Stimulated activated CD8-positive, alpha-beta memory T cell treated with anti-CD3 and anti-CD28 coated beads, Interleukin-4, amount 100 ng/mL, for 1 hour (primary cell): ENCODE data around the gene MFSD2A.
"Not testable (repeated sequence)": the region's sequence is repeated elsewhere in the genome, so short reads cannot be mapped to it uniquely, and the experiment has no call there.

Experiments
- DNase-seq, 2 donors: peaks; one replicate each; pipeline ENCODE4 v3.0.0-alpha.2; 2020; ENCODE audit warnings: low read depth in 2 of 2, low spot score in 1 of 2

Gene MFSD2A

DNA sequence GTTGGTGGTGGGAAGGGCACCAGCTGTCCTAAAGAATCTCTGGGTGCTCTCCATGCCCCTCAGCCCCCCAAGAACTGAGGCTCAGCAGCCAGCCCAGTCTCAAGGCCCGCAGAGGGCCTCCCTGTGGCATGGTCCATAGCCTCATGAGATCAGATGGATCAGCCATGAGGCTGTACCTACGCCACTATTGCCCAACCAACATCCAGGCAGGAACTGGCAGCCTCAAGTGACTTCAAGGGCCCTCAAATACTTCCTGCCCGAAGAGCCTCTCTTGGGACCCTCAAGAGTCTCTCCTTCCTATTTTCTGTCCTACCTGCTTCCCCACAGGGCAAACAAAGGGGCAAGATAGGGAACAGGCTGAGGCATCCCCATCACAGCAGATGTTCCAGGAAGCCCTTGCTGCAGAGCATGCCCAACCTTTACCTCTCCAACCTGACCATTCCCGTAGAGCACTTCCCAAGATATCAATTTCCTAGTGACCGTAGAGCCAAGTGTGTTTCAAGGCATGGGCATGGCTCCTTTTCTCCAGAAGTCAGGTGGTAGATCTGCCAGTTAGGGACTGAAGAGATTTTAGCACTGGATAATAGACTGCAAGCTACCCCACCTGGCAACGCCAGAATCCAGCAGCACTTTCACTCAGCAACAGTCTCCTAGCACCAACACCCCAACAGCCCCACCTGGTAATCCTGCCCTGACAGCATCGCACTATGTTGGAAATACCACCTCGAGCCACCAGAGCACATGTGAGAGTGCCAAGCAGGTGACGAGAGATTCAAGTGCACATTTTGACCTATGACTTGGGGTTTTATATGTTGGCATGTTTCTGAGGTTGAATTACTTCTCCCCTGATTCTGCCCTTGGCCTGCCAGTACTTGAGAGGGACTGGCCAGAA, 13.7 kb upstream of the MFSD2A start:
- no peak for DNase-seq

DNA sequence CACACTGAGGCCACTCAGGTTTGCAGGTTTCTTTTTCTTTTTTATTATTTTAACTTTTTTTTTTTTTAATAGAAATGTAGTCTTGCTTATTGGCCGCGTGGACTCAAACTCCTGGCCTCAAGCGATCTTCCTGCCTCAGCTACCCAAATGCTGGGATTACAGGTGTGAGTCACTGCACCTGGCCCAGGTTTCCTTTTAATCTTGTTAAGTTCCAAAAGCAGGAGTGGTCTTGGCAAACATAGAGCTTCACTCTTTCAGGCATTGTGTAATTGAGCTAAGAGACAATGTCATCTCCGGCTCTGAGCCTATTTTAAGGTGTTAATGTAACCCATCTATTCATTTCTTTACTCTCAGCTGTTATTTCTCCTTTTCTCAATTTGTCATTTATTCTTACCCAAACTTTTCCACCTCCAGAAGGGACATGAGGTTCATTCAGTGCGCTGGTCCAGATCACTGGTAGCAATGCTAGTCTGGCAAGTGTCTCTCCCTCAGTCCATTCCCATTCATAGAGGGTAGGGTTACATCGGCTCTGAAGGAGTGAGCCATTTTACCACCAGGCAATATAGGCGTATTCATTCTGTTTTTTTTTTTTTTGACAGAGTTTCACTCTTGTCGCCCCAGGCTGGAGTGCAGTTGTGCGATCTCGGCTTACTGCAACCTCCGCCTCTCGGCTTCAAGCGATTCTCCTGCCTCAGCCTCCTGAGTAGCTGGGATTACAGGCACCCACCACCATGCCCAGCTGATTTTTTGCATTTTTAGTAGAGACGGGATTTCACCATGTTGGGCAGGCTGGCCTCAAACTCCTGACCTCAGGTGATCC, 11.3 kb upstream of the MFSD2A start:
- no peak for DNase-seq

DNA sequence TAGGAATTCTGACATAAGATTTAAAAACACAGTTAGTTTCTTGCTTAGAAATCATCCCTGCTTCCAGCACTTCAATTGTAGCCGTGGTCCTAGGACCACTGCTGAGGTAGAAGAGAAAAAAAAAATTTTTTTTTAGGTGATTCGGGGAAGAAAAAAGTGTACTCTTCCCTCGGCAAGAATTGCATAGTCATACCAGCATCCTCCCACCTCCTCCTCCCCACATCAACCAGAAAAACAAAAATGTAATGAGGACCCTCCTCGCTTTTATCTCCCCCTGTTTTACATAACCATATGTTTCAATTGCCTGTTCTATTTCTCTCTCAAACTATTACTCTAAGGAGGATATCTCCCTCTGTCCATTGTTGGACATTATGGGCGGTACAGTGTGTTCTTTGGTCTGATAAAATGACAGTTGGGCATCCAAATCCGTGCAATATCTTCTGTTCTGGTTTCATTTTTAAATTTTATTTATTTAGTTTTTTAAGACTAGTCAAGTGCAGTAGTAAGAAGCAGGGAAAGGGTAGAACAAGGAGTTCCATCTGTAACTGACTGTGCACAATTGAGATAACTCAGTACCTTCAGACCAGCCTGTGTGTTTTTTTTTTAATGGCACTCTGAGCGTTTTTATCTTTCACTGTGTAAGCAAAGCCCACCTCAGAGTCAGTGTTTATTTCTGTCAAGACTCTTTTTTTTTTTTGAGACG, 10.4 kb upstream of the MFSD2A start:
- DNase-seq, result no peak

DNA sequence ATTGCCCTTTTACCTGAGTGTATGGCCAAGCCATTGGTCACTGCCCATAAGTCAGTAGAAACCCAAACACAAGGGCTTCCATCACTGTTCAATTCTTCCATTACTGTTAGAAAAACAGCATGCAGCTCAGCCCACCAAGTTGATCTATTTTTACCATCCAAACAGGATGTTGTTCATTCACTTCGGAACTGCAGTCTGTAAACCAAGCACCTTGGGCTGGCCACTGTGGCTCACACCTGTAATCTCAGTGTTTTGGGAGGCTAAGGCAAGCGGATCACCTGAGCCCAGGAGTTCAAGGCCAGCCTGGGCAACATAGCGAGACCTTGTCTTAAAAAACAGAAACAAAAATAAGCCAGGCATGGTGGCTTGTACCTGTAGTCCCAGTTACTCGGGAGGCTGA, 8.7 kb upstream of the MFSD2A start:
- DNase-seq, result no peak

DNA sequence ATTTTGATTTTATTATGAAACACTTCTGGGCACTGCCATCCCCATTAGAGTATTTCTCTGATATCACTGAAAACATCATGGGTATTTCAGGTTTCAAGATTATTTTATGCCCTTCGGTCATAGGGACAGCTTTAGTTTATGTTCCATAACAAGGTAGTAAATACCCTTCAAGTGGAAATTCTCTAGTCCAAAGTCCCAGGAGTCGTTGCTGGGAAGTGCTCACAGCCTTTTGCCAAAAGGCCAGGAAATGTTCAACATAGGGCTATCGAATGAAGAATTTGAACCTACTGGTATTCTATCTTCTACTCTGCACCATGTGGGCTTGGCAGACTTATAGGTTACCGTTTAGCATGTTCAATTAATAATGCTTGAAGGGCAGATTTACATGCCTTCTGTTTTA, 7.7 kb upstream of the MFSD2A start:
- no peak for DNase-seq

DNA sequence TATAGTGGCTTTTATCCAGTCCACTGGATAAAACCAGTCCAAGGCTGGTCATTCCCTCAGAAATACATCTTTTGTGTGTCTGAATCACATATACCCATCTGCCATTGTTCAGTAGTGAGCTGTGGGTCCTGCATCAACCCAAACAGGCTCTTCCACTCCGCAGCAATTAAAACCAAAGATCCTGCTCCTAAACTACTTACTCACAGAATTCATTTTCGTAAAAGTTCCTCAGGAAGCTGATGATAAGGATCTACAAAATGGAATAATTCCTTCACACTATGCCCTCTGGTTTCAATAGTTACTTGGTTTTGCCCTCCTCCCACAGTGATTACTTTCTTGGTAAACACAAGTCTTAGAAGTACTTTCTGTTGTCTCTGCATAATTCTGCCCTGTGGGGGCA, 5.1 kb upstream of the MFSD2A start:
- no peak for DNase-seq

DNA sequence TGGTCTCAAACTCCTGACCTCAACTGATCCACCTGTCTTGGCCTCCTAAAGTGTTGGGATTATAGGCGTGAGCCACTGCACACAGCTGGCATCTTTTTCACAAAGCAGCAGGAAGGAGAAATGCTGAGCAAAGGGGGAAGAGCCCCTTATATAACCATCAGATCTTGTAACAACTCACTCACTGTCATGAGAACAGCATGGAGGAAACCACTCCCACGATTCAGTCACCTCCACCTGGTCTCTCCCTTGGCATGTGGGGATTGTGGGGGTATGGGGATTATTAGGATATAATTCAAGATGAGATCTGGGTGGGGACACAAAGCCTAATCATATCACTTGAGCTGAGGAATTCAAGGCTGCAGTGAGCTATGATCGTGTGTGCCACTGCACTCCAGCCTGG, 3.0 kb upstream of the MFSD2A start:
- DNase-seq, result no peak

DNA sequence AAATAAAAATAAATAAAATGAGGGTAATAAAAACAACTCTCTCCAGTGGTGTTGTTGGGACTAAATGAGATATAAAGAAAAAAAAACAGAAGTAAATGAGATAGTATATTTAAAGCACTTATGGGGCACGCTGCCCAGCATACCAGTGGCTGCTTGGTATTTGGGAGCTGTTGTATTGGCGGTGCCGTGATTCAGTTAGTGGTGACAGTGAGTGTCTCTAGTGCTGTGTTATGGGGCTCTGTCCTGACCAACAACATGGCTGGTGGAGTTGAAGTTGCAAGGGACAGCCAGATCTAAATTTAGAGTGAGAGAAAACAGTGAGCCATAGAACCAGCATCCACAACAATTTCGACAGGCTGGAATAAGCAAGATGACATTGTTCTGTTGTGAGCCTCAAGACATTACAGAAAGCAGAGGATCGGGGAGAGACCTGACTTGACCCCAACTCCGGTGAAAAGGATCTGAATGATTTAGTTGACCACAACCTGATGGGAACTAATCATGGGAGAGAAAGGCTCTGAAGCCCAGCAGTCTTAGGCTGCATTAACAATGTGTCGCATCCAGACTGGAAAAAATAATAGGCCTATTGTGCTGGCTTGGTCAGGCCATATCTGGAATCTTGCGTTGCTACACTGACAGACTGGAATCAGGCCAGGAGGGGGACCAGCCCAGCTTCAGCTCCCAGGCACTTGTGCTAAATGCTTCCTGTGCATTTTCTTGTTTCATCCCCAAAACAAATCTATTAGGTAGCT, 2.4 kb upstream of the MFSD2A start:
- no peak for DNase-seq

DNA sequence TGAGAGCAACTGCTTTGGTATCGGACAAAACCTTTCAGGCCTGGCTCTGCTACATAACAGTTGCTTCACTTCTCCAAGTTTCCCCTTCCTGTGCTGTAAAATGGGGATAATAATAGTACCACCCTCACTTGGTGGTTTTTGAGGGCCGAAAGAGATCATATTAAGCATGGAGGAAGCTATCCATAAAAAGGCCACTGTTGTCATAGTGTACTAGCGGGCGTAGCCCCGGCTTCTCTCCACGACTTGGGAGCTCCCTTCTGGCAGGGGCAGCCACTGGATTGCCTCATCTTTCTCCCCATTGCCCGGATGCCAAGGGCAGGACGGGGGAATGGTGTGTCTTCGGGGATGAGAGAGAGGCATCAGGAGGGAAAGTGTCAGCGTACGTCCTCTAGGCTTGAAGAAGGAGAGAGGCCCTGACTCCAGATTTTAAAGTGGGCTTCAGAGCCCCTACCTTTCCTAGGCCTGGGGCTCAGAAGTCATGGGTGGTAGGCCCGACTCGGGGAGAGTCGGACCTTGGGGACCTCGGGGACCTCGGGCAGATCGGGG, 548 bp upstream of the MFSD2A start:
- no peak for DNase-seq

DNA sequence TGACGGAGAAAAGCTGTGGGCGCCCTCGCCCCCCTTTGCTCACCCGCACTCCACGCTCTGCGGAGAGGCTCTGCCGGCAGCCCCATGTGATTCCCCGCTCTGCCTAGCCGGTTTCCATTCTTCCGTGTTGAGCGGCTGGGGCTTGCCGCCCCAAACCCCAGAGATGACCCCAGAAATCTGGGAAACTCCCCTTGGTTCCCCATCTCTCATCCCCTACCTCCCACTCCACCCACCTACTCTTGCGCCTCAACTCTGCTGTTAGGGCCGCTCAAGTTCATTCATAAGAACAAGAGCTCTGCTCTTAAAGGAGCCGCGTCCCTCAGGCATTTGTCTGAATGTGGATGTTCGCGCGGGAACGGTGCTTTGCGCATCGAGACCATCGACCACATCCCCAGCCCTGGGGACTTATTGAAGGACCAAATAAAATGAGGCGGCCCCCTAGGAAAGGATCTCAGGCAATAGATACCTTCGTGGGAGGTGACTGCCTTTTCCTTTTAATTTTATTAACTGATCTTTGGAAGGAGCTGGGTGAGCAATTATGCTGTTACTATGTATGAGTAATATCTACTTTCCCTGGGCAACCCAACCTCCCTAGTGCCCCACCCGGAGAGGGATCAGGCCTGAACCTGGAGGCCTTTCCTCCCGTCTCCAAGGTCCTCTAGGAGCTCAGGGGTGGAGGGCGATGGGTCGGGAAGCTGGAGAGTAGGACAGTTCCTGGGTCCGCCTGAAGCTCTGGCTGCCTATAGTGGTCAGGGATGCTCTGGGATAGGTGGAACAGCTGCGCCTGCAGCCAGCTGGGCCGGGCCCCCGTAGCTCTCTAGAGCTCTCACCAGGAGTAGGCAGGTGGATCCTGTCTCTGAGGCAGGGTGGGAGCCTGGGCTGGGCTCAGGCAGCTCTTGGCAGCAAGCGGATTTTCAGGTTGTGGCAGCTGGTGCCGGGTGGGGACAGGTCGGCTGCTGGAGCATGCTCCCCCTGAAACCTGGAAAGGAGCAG, 898 bp downstream of the MFSD2A start:
- peak in 1 of 2 donors; percentile 1 for DNase-seq

DNA sequence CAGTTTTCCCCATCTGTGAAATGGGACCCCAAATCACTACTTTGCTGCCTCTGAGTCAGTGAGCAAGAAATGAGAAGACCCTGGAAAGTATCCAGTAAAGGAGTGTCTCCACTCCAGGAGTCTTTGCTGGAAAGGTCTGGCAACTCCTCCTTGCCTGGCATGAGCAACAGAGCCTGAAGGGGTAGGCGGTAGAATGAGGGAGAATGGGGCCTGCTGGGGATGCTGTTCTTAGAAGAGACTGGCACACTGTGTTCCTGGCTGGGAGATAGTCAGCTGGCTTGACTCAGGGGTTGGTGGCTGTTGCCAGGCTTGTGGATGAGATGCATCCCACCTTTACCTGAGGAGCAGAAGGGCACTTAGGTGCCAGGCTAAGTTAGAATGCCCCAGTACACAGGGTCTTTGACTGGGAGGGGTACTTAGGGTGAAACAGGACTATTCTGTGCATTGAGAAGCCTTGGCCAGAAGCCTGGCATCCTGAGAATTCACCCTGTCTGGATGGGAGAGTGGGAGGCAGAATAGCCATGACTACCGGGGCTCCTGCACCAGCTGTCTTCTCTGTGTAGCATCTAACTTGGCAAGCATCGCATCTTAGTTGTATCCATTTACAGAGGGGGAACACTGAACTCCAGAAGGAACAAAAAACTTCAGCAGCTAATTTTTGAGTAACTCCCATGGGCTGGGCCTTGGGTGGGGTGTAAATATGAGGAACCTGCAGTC, 2.5 kb downstream of the MFSD2A start:
- no peak for DNase-seq

DNA sequence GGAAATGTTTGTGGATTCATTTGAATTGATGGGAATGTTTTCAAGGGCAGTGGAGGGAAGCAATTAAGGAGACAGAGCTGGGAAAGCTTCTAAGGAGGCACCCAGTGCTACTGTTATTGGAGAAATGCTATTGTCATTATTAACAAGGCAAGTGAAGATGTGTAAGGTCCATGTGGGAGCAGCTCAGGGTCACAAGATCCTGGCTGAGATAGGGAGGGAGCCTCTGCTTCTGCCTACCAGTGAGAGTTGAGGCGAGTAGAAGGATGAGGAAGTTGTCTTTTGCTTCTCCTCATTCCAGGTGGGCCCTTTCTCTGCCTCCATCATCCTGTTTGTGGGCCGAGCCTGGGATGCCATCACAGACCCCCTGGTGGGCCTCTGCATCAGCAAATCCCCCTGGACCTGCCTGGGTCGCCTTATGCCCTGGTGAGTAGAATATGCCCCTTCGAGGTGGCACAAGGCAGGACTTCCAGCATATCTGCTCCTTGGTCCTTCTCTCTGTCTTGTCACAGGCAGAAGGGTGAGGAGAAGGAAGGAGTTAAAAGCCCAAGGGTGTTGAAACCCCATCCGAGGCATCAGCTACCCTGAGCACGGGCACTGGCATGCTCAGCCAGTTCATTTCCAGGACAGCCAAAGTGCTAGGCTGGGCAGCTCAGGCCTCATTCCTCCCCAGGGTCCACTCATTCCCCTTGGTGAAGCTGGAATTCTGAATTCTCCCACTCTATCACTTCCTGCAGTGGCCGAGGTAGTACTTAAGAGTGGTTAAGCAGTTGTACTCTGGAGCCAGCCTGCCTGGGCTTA, 3.7 kb downstream of the MFSD2A start:
- no peak for DNase-seq

DNA sequence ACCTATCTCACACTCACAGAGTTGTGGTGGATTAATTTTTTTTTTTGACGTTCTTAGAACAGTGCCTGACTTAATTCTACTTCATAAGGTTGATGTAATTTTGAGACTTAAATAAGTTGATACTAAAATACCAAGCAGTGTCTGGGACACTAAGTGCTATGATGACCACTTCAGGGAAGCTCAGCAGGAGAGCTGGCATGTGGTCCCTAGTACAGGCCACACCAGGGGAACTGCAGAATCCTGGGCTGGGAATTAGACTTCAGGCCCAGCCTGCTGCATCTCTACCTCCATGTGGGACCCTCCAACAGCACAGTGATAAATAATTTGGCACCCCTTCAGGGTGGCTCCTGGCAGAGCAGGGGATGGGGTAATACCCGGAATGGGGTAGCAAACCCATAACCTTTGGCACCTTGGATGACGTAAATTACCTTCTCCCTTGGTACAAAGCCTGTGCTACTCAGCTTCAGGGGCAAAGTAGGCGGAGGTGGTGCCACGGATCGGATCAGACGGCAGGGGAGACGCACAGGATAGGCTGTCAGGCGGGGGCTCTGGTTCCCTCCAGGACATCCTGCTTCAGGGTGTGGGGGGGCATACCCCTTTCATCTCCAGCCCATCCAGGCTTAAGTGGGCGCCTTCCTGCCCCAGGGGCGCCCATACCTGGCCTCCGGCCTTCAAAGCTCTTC, 4.8 kb downstream of the MFSD2A start:
- DNase-seq, result no peak

DNA sequence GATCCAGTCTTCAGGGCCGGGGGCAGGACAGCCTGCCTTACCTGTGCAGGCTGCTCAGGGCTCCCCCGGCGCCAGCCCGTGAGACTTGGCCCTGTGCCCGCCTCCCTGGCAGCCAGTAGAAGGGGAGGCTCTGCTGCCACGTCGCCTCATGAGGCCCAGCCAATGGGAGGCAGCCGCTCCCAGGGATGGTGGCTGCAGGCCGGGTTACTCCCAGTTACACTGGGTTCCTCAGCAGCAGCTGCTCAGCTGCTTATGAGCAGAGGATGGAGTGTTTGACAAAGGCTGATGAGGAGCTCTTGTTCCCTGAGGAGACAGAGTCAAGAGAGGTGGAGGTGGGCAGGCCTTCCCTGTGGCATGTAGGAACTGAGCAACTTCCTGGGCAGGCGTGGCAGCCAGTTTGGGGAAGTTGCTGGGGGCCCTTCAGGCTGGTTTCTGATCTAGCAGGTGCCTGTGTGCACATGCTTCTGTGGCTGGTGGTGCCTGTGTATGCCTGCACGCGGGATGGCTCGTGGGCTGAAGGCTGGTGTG, 5.5 kb downstream of the MFSD2A start:
- DNase-seq, result no peak

DNA sequence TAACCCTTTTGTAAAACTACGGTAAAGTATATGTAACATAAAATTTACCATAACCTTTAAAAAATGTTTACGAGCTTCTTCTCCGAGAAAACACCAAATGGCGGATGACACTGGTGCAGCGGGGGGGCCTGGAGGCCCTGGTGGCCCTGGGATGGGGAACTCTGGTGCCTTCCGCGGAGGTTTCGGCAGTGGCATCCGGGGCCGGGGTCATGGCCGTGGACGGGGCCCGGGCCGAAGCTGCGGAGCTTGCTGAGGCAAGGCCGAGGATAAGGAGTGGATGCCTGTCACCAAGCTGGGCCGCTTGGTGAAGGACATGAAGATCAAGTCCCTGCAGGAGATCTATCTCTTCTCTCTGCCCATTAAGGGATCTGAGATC, 7.5 kb downstream of the MFSD2A start:
- DNase-seq, result no peak

DNA sequence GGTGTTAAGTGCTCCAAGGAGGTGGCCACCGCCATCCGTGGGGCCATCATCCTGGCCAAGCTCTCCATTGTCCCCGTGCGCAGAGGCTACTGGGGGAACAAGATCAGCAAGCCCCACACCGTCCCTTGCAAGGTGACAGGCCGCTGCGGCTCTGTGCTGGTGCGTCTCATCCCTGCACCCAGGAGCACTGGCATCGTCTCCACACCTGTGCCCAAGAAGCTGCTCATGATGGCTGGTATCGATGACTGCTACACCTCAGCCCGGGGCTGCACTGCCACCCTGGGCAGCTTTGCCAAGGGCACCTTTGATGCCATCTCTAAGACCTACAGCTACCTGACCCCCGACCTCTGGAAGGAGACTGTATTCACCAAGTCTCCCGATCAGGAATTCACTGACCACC, 8.0 kb downstream of the MFSD2A start:
- DNase-seq, result not testable (repeated sequence)

DNA sequence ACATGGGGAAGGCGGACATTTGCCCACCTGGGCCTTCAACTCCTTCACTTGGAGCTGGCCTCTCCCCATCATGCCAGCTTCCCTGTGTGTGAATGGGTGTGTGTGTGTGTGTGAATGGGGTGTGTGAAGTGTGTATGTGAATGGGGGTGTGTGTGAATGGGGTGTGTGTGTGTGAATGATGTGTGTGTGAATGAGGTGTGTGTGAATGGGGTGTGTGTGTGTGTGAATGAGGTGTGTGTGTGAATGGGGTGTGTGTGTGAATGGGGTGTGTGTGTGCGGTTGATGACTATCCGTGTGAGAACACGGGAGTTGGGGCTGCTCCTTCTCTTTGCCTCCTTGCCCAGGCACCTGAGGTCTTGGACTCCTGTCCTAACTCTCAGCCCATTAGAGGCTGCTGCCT, 9.6 kb downstream of the MFSD2A start:
- no peak for DNase-seq
